Keratinocyte (primary cell): ENCODE data around the gene RPS2.

Experiments used
- EZH2 ChIP-seq: IDR thresholded peaks from one replicate; pipeline ENCODE4 v1.6.1; 2012; ENCODE audit warnings: inconsistent platforms, mild to moderate bottlenecking, low read length, moderate library complexity
- TF ChIP-seq, protein P1 (sequence below), 3 experiments: IDR thresholded peaks in 1 of 3; conservative IDR thresholded peaks in 1 of 3; optimal IDR thresholded peaks in 1 of 3; 2 replicates in 2 of 3; 3 replicates in 1 of 3; pipeline versions ENCODE3 to v1.5.1; 2011; ENCODE audit warnings: low read length in 3 of 3, mild to moderate bottlenecking in 3 of 3, moderate library complexity in 2 of 3, control low read depth in 1 of 3, inconsistent platforms in 1 of 3; ENCODE audit not compliant: insufficient read depth in 2 of 3; ENCODE audit errors: extremely low read depth in 1 of 3

DNA sequence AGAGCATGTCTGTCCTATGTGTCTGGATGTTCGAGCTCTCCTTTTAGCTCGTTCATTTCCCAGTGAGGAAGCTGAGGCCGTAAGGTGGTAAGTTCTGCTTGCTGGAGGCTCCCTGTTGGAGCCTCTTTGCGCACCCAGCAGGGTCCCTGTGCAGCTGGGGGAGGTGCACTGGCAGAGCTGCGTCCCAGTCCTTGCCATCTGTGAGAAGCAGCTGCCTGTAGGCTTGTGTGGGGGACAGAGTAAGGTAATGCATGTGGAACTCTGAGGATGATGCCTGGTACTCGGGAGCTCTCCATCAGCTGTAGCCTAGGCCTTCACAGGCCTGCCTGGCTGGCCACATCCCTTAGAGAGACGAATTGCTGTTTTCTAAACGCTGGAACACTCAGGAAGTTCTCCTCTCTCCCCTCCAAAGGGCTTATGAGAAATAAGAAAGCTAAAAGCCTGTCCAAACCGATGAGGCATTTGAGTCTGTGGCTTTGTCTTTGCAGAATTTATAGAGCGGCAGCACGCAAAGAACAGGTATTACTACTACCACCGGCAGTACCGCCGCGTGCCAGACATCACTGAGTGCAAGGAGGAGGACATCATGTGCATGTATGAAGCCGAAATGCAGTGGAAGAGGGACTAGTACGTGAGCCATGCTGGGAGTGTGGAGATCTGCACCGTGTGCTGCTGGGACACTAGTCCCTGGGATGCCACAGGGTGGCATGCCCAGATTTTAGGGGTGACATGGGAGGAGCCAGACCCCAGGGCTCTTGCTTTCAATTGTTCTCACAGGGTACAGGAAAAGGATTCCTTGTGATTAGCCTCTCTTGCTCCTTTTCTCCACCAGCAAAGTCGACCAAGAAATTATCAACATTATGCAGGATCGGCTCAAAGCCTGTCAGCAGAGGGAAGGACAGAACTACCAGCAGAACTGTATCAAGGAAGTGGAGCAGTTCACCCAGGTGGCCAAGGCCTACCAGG is 3.7 kb downstream of the RPS2 start:
- TF ChIP-seq, protein P1, sequence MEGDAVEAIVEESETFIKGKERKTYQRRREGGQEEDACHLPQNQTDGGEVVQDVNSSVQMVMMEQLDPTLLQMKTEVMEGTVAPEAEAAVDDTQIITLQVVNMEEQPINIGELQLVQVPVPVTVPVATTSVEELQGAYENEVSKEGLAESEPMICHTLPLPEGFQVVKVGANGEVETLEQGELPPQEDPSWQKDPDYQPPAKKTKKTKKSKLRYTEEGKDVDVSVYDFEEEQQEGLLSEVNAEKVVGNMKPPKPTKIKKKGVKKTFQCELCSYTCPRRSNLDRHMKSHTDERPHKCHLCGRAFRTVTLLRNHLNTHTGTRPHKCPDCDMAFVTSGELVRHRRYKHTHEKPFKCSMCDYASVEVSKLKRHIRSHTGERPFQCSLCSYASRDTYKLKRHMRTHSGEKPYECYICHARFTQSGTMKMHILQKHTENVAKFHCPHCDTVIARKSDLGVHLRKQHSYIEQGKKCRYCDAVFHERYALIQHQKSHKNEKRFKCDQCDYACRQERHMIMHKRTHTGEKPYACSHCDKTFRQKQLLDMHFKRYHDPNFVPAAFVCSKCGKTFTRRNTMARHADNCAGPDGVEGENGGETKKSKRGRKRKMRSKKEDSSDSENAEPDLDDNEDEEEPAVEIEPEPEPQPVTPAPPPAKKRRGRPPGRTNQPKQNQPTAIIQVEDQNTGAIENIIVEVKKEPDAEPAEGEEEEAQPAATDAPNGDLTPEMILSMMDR (optimal IDR thresholded peaks at IDR 0.05 in 1 of 3, IDR thresholded peaks at IDR 0.05 in 1 of 3, conservative IDR thresholded peaks at IDR 0.05 in 1 of 3; ENCODE audit: extremely low read depth in 1 of 3, insufficient read depth in 2 of 3, low read length in 3 of 3), result no peak
- no peak for TF ChIP-seq EZH2
